ENCODE data around the gene TEX35.

Gene TEX35

GRCh38 chr1:178491721-178492120 lies 21.2 kb upstream of the TEX35 start:
- H3K4me3 ChIP-seq (replicated peaks in 1 of 2; ENCODE audit: low read depth in 2 of 2, low read length in 2 of 2) = no peak overlapping the region
- no peak for DNase-seq (ENCODE audit: low read depth in 2 of 2)
- no peak for TF ChIP-seq CTCF (IDR thresholded peaks at IDR 0.05; ENCODE audit: low read depth, low read length)

DNA sequence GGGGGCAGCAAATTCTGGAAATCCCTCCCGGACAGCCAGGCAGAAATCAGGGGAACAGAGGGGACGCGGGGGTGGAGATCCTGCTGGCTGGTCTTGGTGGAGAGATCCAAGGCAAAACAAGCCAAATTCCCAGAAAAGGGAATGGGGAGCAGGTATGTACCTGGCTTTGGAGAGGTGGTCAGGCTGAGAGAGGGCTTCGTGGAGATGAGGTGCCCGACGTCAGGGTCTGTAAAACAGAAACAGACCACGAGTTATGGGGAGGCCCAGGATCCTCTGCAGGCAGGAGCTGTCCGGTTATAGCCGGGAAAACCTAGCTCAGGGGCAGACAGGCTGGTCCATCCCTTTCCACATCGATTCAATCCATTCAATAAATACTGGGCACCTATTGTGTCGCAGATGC lies 20.6 kb upstream of the TEX35 start:
- H3K4me3 ChIP-seq (replicated peaks in 1 of 2; ENCODE audit: low read depth in 2 of 2, low read length in 2 of 2) = no peak overlapping the region
- TF ChIP-seq CTCF (IDR thresholded peaks at IDR 0.05; ENCODE audit: low read depth, low read length) = no peak
- DNase-seq (ENCODE audit: low read depth in 2 of 2) = no peak

DNA sequence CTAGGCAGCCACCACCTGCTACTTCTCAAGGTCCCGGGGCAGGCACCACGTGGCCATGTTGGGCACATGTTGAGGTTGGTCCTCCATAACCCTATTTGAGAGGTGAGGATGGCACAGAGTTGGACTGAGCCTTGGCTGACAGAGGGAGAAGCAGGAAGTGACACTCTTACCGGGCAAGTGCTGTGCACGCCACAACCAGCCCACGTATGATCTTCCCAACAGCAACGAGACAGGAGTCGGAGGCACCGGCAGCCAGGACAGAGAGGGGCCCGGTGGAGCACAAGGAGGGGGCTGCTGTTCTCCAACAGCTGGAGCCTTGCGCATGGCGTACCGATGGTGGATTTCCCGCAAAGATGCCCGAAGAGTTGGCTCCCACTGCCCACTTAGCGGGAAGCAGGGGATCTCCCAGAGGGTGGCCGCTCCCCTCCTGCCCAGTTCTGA lies 19.6 kb upstream of the TEX35 start:
- TF ChIP-seq CTCF (IDR thresholded peaks at IDR 0.05; ENCODE audit: low read depth, low read length) = no peak
- no peak for DNase-seq (ENCODE audit: low read depth in 2 of 2)
- H3K4me3 ChIP-seq (replicated peaks in 1 of 2; ENCODE audit: low read depth in 2 of 2, low read length in 2 of 2) = no peak overlapping the region

DNA sequence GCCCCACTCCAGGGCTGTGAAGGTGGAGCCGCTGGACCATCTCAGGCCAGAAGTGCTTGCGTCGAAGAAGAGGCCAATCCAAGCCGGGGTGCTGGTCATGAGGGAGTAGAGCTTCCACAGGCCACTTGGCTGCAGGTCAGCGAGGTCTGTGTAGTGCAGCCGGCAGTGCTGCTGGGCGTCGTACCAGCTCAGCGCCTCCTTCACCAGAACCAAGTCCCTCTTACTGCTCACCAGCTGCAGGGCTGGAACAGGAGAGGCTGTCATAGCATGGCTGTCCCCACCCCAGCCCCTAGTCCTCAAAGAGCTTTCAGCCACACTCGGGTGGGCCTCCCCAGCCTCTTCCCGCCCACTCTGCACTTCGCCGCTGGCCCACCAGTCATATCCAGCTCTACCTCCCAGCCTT lies 18.3 kb upstream of the TEX35 start:
- no peak overlapping the region for H3K4me3 ChIP-seq (replicated peaks in 1 of 2; ENCODE audit: low read depth in 2 of 2, low read length in 2 of 2)
- no peak for DNase-seq (ENCODE audit: low read depth in 2 of 2)
- no peak for TF ChIP-seq CTCF (IDR thresholded peaks at IDR 0.05; ENCODE audit: low read depth, low read length)

- DNase-seq (ENCODE audit: low read depth in 2 of 2) = no peak
- no peak for TF ChIP-seq CTCF (IDR thresholded peaks at IDR 0.05; ENCODE audit: low read depth, low read length)
- H3K4me3 ChIP-seq (replicated peaks in 1 of 2; ENCODE audit: low read depth in 2 of 2, low read length in 2 of 2) = no peak overlapping the region
These were observed 17.8 kb upstream of the TEX35 start for GRCh38 chr1:178495158-178495557.

GRCh38 chr1:178495741-178496409 lies 17.0 kb upstream of the TEX35 start:
- no peak for DNase-seq (ENCODE audit: low read depth in 2 of 2)
- H3K4me3 ChIP-seq (replicated peaks in 1 of 2; ENCODE audit: low read depth in 2 of 2, low read length in 2 of 2) = no peak overlapping the region
- no peak for TF ChIP-seq CTCF (IDR thresholded peaks at IDR 0.05; ENCODE audit: low read depth, low read length)

Measured in cardiac fibroblast (primary cell).